Measurements from ENCODE around the gene MED19.

Gene MED19

DNA sequence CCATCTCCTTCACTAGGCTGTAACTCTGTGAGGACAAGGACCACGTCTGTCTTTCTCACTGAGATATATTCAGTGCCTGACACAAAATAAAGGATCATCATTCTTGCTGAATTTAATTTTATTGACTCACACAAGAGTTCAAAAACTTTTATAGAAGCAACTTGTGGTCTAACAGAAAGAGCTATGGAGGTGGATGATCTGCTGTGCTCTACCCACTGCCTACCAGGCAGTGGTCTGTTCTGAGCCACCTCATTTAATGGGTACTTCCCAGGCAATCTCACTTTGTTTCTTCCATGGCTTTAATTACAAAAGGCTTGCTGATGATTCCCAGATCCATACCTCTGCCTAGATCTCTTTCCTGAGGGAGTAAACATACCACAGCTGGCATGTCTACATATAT is 34.9 kb upstream of the MED19 start:
- Histone ChIP-seq H3K27me3 (no peaks in the 10 kb centered on the region), H3K27ac (no peak overlapping the region), H3K4me3 (ENCODE audit: low read depth in 1 of 2, low read length in 1 of 2) (no peak overlapping the region), H3K9me3 (no peaks in the 10 kb centered on the region), H3K4me1 (ENCODE audit: control insufficient read depth in 1 of 2, insufficient read depth in 1 of 2, low read depth in 1 of 2, low read length in 1 of 2) (peaks cover 9% of the 10 kb centered on the region in 2 experiments), H3K36me3 (peaks cover 27% of the 10 kb centered on the region)
- TF ChIP-seq, protein P1, sequence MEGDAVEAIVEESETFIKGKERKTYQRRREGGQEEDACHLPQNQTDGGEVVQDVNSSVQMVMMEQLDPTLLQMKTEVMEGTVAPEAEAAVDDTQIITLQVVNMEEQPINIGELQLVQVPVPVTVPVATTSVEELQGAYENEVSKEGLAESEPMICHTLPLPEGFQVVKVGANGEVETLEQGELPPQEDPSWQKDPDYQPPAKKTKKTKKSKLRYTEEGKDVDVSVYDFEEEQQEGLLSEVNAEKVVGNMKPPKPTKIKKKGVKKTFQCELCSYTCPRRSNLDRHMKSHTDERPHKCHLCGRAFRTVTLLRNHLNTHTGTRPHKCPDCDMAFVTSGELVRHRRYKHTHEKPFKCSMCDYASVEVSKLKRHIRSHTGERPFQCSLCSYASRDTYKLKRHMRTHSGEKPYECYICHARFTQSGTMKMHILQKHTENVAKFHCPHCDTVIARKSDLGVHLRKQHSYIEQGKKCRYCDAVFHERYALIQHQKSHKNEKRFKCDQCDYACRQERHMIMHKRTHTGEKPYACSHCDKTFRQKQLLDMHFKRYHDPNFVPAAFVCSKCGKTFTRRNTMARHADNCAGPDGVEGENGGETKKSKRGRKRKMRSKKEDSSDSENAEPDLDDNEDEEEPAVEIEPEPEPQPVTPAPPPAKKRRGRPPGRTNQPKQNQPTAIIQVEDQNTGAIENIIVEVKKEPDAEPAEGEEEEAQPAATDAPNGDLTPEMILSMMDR (IDR thresholded peaks at IDR 0.05), result no peak

DNA sequence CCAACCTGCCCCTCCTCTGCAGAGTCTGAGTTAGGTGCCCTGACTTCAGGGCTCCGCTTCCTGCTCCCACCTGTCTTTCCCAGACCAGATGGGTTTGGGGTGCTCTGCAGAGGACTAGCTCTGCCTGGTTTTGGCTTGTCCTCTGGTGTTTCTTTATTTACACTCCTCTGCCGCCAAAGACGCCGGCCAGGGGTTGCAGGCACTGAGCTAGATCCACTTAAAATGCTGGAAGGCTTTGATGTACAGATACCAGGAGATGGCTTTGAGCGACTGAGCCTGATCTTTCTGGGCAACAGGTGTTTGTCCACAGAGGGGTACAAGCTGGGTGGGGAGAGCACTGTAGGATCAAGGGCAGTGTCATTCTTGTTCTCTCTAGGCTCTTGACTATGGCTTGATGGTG is 33.2 kb upstream of the MED19 start:
- no peaks in the 10 kb centered on the region for H3K27me3 ChIP-seq
- H3K4me3 ChIP-seq (ENCODE audit: low read depth in 1 of 2, low read length in 1 of 2), result no peak overlapping the region
- no peaks in the 10 kb centered on the region for H3K9me3 ChIP-seq
- peaks cover 27% of the 10 kb centered on the region for H3K36me3 ChIP-seq
- TF ChIP-seq, protein P1 (IDR thresholded peaks at IDR 0.05), result no peak
- H3K4me1 ChIP-seq (ENCODE audit: control insufficient read depth in 1 of 2, insufficient read depth in 1 of 2, low read depth in 1 of 2, low read length in 1 of 2), result peaks cover 17% of the 10 kb centered on the region in 2 experiments
- no peak overlapping the region for H3K27ac ChIP-seq

DNA sequence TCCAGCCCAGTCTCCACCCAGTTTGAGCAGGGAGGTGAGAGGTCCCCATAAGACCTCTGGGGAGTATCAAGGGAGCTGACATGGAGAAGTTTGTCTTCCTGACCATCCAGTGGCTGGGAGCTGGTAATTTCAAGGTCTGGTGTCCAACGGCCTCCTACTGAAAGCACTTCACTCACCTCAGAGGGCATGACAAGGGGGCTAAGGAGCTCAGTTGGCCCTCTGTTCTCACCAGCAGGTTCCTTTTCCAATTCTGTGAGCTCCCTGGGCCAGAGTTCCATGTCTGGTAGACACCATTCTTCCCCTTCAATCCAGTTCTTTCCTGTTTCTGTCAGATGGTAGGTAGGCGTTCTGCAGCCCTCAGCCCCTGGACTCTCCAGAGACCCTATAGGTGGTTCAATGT is 32.3 kb upstream of the MED19 start:
- H3K4me1 ChIP-seq (ENCODE audit: control insufficient read depth in 1 of 2, insufficient read depth in 1 of 2, low read depth in 1 of 2, low read length in 1 of 2), result peaks cover 17% of the 10 kb centered on the region in 2 experiments
- no peak overlapping the region for H3K4me3 ChIP-seq (ENCODE audit: low read depth in 1 of 2, low read length in 1 of 2)
- no peaks in the 10 kb centered on the region for H3K27me3 ChIP-seq
- TF ChIP-seq, protein P1 (IDR thresholded peaks at IDR 0.05), result no peak
- H3K27ac ChIP-seq, result no peak overlapping the region
- H3K36me3 ChIP-seq, result peaks cover 27% of the 10 kb centered on the region
- no peaks in the 10 kb centered on the region for H3K9me3 ChIP-seq

DNA sequence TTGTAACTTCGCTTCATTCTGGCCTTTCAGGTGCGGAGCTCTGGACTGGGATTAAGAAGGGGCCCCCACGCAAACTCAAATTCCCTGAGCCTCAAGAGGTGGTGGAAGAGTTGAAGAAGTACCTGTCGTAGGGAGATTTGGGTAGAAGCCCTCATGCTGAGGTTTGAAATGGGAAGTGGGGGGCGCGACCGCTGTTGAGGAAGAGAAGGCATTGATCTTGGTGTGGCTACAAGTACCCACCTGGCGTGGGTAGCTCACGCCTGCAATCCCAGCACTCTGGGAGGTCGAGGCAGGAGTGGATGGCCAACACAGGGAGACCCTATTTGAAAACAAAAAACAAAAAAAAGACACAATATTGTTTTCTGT is 30.1 kb upstream of the MED19 start:
- peaks cover 17% of the 10 kb centered on the region in 2 experiments for H3K4me1 ChIP-seq (ENCODE audit: control insufficient read depth in 1 of 2, insufficient read depth in 1 of 2, low read depth in 1 of 2, low read length in 1 of 2)
- peaks cover 46% of the 10 kb centered on the region for H3K36me3 ChIP-seq
- H3K4me3 ChIP-seq (ENCODE audit: low read depth in 1 of 2, low read length in 1 of 2), result peak overlapping the region; percentile 62 to 88
- peak overlapping the region; percentile 84 for H3K27ac ChIP-seq
- H3K27me3 ChIP-seq, result no peaks in the 10 kb centered on the region
- TF ChIP-seq, protein P1 (IDR thresholded peaks at IDR 0.05), result no peak
- no peaks in the 10 kb centered on the region for H3K9me3 ChIP-seq

DNA sequence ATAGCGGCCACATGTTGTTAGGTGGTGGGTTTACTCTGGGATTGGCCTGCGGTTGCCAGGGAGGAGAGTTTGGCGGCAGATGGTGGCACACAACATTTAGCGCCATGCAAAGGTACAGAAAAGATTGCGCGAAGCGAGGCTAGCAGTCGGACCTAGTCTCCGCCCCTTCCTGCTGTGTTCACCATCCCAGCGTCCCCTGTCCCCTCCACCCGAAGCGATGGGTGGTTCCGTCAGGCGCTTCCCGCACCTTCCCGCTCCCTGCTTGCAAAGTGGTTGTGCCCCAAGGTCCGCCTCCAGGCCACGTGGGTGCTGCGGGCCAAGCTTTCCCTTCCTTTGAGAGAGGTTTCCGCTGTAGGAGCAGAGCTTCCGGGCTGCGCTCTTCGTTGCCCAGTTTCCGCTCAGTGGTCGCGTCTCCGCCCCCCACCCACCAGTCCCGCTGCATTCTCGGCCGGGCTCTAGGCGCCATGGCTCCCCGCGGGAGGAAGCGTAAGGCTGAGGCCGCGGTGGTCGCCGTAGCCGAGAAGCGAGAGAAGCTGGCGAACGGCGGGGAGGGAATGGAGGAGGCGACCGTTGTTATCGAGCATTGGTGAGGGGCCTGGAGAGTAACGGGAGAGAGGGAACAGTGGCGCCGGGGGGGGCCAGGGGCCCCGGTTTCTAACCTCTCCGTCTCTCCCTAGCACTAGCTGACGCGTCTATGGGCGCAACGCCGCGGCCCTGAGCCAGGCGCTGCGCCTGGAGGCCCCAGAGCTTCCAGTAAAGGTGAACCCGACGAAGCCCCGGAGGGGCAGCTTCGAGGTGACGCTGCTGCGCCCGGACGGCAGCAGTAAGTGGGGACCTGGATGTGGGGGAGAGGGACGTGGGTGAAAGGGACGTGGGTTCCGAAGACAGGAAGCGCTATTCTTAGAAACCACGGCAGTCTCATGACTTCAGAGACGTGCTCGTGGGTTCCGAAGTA is 29.4 kb upstream of the MED19 start, which contains the start of gene SELENOH:
Gene SELENOH, plus strand, starts transcription at position 360 of the 955 bp plus-strand sequence. Its CDS starts 105 bp downstream, at position 465.
- peaks cover 46% of the 10 kb centered on the region for H3K36me3 ChIP-seq
- TF ChIP-seq, protein P1 (IDR thresholded peaks at IDR 0.05), result no peak

More for the DNA sequence above, 29.4 kb upstream of the MED19 start, which contains the start of gene SELENOH:
- Histone ChIP-seq H3K4me3 (ENCODE audit: low read depth in 1 of 2, low read length in 1 of 2) (peak within 1 kb of the TSS; percentile 62 to 88), H3K9me3 (no peaks in the 10 kb centered on the region), H3K4me1 (ENCODE audit: control insufficient read depth in 1 of 2, insufficient read depth in 1 of 2, low read depth in 1 of 2, low read length in 1 of 2) (peaks cover 17% of the 10 kb centered on the region in 2 experiments), H3K27me3 (no peaks in the 10 kb centered on the region), H3K27ac (peak within 1 kb of the TSS; percentile 84)

Measured in neutrophil (primary cell).